NCI-H345 treated with DMSO at 0.1 percent for 48 hours (cell line): ENCODE measurements around the gene FIG4.
"Not testable (repeated sequence)": the region's sequence is repeated elsewhere in the genome, so short reads cannot be mapped to it uniquely, and the experiment has no call there.

Experiments
- DNase-seq: peaks from one replicate; lab custom pipeline; 2025; ENCODE audit not compliant: unreplicated experiment; lab: John Stamatoyannopoulos, UW

Gene FIG4

DNA sequence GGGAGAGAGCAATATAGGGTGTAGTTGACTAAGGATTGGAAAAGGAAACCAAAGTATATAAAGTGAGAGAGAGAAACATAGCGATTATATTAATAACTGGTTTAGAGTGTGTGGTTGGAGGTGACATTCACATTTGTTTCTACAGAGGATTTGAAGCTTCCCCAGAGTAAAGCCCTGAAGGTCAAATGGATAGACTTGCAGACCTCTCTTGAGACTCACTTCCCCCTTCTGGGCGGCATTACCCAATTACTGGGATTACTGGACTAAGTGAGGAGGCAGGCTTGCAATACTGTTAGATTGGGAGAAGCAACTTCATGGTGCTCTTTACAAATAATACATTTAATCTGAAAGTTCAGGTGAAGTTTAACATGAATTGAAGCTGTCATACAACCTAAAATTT, 10.7 kb downstream of the FIG4 start:
- no peak for DNase-seq

- no peak for DNase-seq
These were observed 11.7 kb downstream of the FIG4 start for GRCh38 chr6:109702791-109703190.

GRCh38 chr6:109705258-109705657, 14.2 kb downstream of the FIG4 start:
- DNase-seq, result peak; percentile 92

DNA sequence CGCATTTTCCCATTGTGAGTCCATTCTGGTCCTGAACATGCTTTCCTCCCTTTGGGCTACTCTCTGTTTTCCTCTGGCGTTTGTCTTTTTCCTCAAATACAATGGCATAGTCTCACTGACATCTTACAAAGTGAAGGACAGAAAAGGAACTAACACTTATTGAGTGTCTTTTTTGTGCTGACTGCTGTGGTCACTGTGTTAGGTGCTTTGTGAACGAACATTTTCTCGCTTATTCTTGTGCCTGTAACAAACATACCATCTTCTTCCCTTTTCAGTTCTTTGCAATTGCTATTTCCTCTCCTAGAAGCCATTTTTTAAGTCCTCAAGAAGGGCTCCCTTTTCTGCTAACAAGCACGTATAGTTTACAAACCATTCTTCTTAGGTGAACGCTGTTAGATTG, 15.4 kb downstream of the FIG4 start:
- no peak for DNase-seq

DNA sequence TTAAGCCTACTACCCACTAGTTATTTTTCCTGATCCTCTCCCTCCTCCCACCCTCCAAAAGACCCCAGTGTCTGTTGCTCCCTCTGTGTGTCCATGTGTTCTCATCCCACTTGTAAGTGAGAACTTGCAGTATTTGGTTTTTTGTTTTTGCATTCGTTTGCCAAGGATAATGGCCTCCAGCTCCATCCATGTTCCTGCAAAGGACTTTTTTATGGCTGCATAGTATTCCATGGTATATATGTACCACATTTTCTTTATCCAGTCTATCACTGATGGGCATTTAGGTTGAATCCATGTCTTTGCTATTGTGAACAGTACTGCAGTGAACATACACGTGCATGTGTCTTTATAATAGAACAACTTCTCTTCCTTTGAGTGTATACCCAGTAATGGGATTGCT, 17.0 kb downstream of the FIG4 start:
- not testable (repeated sequence) for DNase-seq

DNA sequence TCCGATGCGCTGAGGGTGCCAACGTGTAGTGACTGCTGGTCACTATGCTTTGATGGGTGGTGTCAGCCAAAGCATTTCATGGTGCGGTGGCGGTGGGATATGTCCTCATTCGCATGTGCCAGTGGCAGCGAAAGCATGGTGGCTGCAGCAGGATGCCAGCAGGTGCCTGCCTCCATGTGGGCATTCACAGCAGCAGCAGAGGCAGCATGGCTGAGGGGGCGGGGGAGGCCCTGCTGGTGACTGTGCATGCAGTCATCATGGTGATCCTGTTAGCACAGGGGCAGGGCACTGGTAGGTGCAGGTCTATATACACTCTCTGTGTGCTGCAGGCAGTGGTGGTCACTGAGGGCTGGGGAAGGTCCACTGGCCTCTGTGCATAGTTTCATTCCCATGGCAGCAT, 22.0 kb downstream of the FIG4 start:
- DNase-seq, result no peak

GRCh38 chr6:109714166-109714565, 23.1 kb downstream of the FIG4 start:
- DNase-seq, result no peak

- no peak for DNase-seq
These were observed 23.5 kb downstream of the FIG4 start for GRCh38 chr6:109714611-109715010.

- no peak for DNase-seq
These were observed 24.5 kb downstream of the FIG4 start for GRCh38 chr6:109715616-109716015.

DNA sequence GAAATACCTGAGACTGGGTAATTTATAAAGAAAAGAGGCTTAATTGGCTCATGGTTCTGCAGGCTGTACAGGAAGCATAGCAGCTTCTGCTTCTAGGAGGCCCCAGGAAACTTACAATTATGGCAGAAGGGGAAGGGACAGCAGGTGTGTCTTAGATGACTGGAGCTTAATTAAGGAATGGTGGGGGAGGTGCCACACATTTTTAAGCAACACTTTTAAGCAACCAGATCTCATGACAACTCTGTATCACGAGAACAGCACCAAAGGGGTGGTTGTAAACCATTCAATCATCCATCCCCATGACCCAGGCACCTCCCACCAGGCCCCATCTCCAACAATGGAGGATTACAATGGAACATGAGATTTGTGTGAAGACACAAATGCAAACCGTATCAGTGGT, 26.9 kb downstream of the FIG4 start:
- DNase-seq, result no peak

DNA sequence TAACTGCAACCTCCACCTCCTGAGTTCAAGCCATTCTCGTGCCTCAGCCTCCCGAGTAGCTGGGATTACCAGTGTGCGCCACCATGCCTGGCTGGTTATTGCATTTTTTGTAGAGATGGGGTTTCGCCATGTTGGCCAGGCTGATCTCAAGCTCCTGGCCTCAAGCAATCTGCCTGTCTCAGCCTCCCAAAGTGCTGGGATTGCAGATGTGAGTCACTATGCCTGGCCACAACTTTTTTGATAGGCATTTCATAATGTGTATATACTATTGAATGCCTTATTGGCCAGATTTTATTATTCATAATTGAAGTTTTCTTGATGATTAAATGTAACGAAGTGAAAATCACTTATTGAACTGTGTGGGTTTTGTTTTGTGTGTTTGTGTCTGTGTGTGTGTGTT, 27.9 kb downstream of the FIG4 start:
- no peak for DNase-seq

DNA sequence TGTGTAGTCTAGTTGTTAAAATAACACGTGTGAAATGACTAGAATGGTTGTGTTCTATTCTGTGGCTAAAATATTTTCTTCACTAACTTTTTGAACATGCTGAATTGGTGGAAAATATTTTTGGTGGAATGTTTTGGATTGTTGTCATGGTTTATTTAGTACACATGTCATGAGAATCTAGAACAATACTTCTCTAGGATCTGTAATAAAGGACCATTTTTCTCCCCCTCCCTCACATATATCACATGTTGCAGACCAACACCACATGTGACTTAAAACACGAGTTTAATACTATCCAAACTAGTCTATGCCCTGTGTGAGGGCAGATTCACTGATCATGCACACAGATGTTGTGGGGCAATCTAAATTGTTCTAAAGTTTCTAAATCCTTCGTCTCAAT, 29.2 kb downstream of the FIG4 start:
- no peak for DNase-seq

- no peak for DNase-seq
These were observed 30.9 kb downstream of the FIG4 start for GRCh38 chr6:109722011-109722410.

DNA sequence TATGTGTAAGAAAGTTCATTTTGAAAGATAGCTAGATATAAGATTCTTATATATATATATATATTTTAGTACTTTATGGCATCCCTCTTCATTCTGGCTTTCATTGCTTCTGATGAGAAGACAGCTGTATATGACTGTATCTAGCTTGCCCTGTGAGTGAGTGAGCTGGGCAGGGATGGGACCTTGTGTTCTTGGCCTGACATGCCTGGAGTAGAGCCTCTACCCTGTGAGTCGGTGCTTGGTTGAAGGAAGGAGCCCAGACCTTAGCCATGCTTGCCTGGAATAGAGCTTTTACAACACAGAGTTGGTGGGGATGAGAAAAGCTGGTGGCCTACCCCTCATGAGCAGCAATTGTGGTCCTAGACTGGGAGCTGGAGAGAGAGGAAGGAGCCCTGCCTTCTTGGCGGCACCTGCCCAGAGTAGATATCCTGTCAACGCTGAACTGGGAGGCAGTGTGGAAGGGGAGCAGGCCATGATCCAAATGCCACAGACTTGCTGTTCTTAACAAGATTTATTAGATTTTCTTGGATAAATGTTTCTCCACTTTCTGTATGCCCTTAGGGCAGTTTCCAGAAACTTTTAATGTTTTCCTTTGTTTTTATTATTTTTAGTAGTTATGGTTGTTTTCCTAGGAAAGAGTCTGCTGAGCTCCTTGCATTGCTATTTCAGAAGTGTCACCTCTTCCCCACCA, 31.6 kb downstream of the FIG4 start:
- no peak for DNase-seq

- not testable (repeated sequence) for DNase-seq
These were observed 34.2 kb downstream of the FIG4 start for GRCh38 chr6:109725250-109725649.

DNA sequence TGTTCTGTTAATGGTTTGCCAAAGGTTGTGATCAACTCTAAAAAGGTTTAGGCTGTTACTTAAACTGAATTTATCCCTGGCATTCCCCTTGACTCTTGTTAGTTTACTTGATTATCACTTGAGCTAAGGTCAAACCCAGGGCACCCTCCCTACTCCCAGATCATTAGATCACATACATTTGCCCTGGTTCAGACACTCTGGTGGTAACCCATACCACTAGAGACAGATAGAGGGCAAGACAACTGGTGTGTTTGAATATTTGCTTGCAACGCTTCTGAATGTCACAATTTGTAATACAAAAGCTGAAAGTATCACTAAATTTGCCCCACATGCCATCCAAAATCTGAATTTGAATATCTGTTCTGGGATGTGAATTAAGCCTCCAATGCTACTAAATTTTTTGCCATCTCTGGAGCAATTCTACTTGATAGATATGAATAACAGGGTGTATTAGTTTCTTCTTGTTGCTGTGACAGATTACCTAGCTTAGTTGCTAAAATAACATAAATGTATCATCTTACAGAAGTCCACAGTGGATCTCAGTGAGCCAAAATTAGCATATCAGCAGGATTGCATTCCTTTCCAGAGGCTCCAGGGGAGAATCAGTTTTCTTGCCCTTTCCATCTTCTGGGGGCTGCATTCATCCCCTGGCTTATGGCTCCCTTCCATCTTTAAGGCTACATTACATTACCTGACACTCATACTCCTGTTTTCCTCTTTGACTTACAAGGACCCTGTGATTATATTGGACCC, 45.4 kb downstream of the FIG4 start:
- DNase-seq, result no peak

- DNase-seq, result no peak
These were observed 47.2 kb downstream of the FIG4 start for GRCh38 chr6:109738255-109738654.

GRCh38 chr6:109738667-109739066, 47.6 kb downstream of the FIG4 start:
- DNase-seq, result no peak

- DNase-seq, result no peak
These were observed 48.6 kb downstream of the FIG4 start for GRCh38 chr6:109739686-109740085.

DNA sequence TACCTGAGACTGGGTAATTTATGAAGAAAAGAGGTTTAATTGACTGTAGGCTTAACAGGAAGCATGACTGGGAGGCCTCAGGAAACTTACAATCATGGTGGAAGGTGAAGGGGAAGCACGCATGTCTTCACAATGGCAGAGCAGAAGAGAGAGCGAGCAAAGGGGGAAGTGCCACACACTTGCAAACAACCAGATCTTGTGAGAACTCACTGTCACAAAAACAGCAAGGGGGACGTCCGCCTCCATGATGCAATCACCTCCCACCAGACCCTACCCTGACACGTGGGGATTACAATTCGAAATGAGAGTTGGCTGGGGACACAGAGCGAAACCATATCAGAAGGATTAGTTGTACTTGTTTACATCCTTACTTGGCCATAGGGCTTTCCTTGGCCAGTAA, 49.7 kb downstream of the FIG4 start:
- DNase-seq, result no peak

GRCh38 chr6:109743739-109744138, 52.6 kb downstream of the FIG4 start:
- no peak for DNase-seq

- not testable (repeated sequence) for DNase-seq
These were observed 53.7 kb downstream of the FIG4 start for GRCh38 chr6:109744779-109745178.

- no peak for DNase-seq
These were observed 56.1 kb downstream of the FIG4 start for GRCh38 chr6:109747221-109747620.
